Measurements from ENCODE around the gene GABBR2. TPM values are rescaled to one million over a fixed set of nuclear protein-coding genes. Genes with fewer than 3 reads are reported as not detected.

GABBR2 gene
- total RNA-seq, 1 experiment from 2014 or later: 0.91 TPM

GRCh38 chr9:98570055-98570454 lies 138.7 kb downstream of the GABBR2 start:
- no peak for DNase-seq (ENCODE audit: low spot score)

- DNase-seq (ENCODE audit: low spot score): no peak
Measured at GRCh38 chr9:98569491-98569890, 139.2 kb downstream of the GABBR2 start.

GRCh38 chr9:98568909-98569469 lies 139.7 kb downstream of the GABBR2 start:
- no peak for DNase-seq (ENCODE audit: low spot score)

- no peak for DNase-seq (ENCODE audit: low spot score)
Measured at GRCh38 chr9:98568234-98568908, 140.4 kb downstream of the GABBR2 start.

- DNase-seq (ENCODE audit: low spot score): no peak
Measured at GRCh38 chr9:98567540-98568233, 141.0 kb downstream of the GABBR2 start.

- no peak for DNase-seq (ENCODE audit: low spot score)
Measured at GRCh38 chr9:98565152-98566135, 143.3 kb downstream of the GABBR2 start.

- no peak for DNase-seq (ENCODE audit: low spot score)
Measured at GRCh38 chr9:98564714-98565113, 144.0 kb downstream of the GABBR2 start.

GRCh38 chr9:98563988-98564387 lies 144.7 kb downstream of the GABBR2 start:
- no peak for DNase-seq (ENCODE audit: low spot score)

- no peak for DNase-seq (ENCODE audit: low spot score)
Measured at GRCh38 chr9:98563212-98563907, 145.4 kb downstream of the GABBR2 start.

GRCh38 chr9:98559561-98559960 lies 149.2 kb downstream of the GABBR2 start:
- no peak for DNase-seq (ENCODE audit: low spot score)

GRCh38 chr9:98558575-98558974 lies 150.2 kb downstream of the GABBR2 start:
- no peak for DNase-seq (ENCODE audit: low spot score)

GRCh38 chr9:98556511-98556910 lies 152.2 kb downstream of the GABBR2 start:
- DNase-seq (ENCODE audit: low spot score): no peak

- no peak for DNase-seq (ENCODE audit: low spot score)
Measured at GRCh38 chr9:98555651-98556465, 152.9 kb downstream of the GABBR2 start.

- no peak for DNase-seq (ENCODE audit: low spot score)
Measured at GRCh38 chr9:98554752-98555151, 154.0 kb downstream of the GABBR2 start.

GRCh38 chr9:98552331-98552730 lies 156.4 kb downstream of the GABBR2 start:
- peak; percentile 73 for DNase-seq (ENCODE audit: low spot score)

- DNase-seq (ENCODE audit: low spot score): peak; percentile 88
Measured at GRCh38 chr9:98551511-98552286, 157.0 kb downstream of the GABBR2 start.

- no peak for DNase-seq (ENCODE audit: low spot score)
Measured at GRCh38 chr9:98550206-98550820, 158.4 kb downstream of the GABBR2 start.

- no peak for DNase-seq (ENCODE audit: low spot score)
Measured at GRCh38 chr9:98549401-98549800, 159.3 kb downstream of the GABBR2 start.

GRCh38 chr9:98547606-98548005 lies 161.1 kb downstream of the GABBR2 start:
- DNase-seq (ENCODE audit: low spot score): no peak

Measured in H4 (cell line).